HG02588 (cell line): Measurements from ENCODE around the gene CACNG5.

Source experiments
- ATAC-seq: cut with Tn5 transposase; IDR thresholded peaks from one replicate; pipeline ENCODE4 v1.9.1; 2021; ENCODE audit warnings: mild to moderate bottlenecking, moderate library complexity; ENCODE audit not compliant: unreplicated experiment

Gene CACNG5

DNA sequence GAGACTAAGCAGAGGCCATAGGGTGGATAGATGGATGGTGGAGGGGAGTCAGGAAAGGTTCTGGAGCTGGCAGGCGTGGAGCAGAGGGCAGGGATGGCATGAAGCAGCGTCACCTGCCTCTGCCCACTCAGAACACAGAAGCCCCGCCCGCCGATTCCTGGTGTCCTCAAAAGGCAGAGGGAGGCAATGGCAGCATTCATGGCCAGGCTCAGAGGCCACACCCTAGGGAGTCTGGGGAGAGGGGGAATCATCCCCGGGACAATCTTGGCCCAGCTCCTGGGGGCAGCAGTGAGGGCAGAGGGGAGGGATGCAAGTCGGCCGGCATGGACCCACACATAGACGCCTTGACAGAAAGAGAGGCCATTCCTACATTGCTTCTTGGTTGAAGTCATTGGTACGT, 68.9 kb downstream of the CACNG5 start:
- ATAC-seq = no peak

DNA sequence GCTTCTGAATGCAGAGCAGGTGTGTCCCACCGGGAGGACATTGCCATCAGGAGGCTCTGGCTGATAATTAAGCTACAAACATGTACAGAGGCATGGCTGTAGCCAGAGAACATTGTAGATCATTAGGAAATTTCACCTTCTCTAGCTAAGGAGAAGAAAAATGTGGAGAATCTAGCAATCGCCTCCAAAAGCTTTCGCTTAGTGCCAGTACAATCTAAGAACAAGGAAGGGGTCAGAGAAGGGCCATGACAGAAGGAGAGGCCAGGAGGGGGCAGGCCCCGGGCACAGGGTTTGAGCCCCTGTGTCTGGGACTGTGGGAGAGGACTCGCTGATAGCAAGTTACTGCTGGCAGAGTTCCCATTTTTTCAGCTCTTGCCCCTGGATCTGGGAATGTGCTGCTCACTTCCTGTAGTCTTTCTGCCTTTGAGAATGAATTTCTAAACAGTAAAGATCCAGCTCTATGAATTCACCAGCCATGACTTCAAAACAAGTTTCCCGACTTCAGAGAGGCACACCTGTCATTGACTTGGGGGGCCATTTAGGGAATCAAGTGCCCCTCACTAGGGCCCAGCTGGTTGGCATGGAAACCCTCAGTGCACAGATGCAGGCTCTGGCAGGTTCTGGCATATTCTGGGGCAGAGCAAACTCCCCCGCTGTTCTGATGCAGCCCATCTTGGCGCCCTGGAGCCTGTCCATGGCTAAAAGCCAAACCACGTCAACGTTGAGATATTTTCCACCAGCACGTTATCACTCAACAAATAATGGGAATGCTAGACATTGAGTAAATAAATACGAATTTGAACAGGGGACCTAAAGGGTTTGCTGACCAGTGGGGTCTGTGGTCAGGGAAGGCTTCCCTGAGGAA, 70.1 kb downstream of the CACNG5 start:
- ATAC-seq = no peak

- no peak for ATAC-seq
Measured at GRCh38 chr17:66906321-66907278, 71.7 kb downstream of the CACNG5 start.

- no peak for ATAC-seq
Measured at GRCh38 chr17:66909804-66910373, 75.0 kb downstream of the CACNG5 start.

DNA sequence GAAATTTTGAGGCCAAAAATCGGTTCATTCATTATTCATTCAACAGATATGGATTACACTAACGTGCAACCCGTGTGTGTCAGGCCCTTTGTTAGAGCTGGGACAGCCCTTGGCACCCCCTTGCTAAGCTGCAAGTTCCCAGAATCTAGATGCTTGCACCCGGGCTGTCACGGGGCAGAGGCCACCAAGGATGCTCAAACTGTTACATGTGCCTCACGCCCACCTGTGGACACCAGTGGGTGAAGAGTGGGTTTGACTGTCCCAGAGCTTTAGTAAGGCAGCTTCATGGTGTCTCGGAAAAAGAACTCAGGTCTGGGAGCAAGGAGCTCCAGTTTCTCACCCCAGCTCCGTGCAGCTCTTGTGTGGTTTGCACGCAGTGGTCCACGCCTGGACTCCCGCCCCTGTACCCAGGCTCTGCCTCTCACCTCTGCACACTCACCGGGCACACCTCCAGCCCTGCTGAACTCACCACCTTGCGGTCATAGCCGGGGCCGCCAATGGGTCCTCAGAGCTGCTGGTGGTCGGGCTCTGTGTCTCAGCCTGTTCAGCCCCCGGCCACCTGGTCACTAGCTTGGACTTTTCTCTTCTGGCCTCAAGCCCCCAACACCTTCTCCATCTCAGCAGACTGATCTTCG, 75.9 kb downstream of the CACNG5 start:
- ATAC-seq = no peak

GRCh38 chr17:66915204-66915611, 80.3 kb downstream of the CACNG5 start:
- no peak for ATAC-seq

- ATAC-seq = no peak
Measured at GRCh38 chr17:66915792-66916191, 80.9 kb downstream of the CACNG5 start.

DNA sequence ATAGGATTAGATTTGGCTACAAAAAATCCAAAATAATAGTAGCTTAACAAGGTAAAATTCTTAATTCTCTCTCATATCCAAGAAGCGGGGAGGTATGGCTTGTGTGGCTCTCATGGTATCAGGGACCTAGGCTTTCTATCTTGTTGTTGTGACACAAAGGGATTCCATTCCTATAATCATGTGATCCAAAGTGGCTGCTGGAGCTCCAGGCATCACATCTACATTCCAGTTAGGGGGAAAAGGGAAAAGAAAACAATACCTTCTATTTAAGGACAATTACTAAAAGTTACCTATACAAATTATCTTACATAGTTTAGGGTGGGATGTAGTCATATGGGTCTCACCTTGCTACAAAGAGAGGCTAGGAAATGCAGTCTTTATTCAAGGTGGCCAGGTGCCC, 82.0 kb downstream of the CACNG5 start:
- no peak for ATAC-seq

GRCh38 chr17:66918896-66919295, 84.0 kb downstream of the CACNG5 start:
- ATAC-seq = no peak

- ATAC-seq = no peak
Measured at GRCh38 chr17:66920435-66920834, 85.5 kb downstream of the CACNG5 start.

DNA sequence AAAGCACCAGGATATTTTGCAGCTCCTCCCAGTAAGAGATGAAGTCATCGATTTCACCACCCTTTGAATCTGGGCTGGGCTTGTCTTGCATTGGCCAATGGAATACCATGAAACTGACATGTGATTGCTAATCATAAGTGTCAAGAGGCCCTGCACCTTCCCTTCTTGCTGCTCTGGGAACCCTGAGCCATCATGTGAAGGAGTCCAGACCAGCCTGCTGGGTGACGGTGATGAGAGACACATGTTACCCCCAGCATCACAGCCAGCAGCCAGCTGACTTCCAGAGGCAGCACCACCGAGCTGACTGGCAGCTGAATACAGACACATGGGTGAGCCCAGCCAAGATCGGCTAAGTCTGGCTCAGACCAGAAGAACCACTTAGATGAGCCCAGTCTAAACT, 86.0 kb downstream of the CACNG5 start:
- no peak for ATAC-seq

GRCh38 chr17:66923886-66924285, 89.0 kb downstream of the CACNG5 start:
- no peak for ATAC-seq

DNA sequence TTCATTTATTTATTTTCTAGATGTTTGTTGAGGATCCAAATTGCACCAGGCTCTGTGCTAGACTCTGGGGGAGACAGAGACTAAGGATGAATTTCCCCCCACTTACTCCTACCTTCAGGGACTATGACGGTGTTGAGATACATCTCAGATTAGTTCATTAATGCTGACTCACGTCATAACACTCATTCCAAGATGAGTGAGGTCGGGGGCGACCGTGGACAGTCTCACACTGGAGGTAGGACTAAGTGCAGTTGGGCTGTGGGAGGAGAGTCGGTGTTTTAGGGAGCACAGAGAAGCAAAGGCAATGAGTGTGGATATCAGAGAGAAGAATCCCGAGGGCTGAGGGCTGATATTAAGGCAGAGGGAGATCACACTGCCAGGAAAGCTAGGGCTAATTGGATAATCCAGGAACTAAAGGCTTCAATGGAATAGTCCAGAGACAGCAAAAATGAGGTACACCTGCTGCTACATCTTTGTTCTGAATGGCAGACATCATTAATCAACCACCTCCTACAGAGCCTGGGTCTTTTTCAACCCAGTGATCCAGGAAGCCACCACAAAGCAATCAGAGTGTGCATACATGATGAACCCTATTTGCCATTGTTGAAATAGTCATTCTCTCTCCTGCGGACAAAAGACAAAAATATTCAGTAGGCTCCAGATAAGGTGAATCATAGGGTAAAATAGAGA, 91.0 kb downstream of the CACNG5 start:
- no peak for ATAC-seq

- ATAC-seq = no peak
Measured at GRCh38 chr17:66928949-66929348, 94.0 kb downstream of the CACNG5 start.

- no peak for ATAC-seq
Measured at GRCh38 chr17:66929591-66929990, 94.7 kb downstream of the CACNG5 start.

DNA sequence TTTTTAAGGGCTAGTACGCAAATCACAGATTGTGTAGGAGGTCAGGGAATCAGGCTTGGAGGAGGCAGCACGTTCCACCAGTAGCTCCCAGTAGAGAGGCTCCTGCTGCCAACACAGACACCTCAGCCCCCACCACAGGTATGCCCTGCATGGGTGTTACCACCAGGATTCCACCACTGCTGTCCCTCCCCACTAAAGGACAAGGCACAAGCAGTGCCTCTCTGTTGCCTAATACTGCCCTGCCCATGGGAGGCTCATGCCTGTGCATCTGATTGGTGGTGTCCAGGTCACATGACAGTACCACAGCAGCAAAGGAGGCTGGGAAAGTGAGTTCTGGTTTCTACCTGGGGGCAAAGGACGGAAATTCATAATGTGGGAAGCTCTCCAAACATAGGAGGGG, 96.0 kb downstream of the CACNG5 start:
- ATAC-seq = no peak

DNA sequence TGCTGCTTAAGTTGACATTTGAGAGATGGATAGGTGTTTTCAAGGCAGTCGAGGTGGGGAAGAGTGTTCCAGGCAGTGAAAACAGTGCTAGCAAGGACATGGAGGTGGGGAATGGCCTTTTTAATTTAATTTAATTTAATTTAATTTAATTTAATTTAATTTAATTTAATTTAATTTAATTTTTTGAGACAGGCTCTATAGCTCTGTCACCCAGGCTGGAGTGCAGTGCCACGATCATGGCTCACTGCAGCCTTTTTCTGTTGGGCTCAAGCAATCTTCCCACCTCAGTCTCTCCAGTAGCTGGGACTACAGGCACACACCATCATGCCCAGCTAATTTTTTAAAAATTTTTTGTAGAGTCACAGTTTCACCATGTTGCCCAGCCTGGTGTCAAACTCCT, 97.4 kb downstream of the CACNG5 start:
- ATAC-seq = no peak

GRCh38 chr17:66934040-66934439, 99.1 kb downstream of the CACNG5 start:
- ATAC-seq = no peak
